H1 (cell line): ENCODE results near the gene SMARCC2. TPM values are rescaled to one million over a fixed set of nuclear protein-coding genes. Genes with fewer than 3 reads are reported as not detected.
A peak's percentile ranks its signal among the peaks of the same experiment; 100 is the strongest.

ENCODE experiments used
- CTCF ChIA-PET: fragments of 300-600 bp; sonication (Branson Sonifier 250); formaldehyde crosslinking; loops from one replicate; lab custom pipeline; 2021; ENCODE audit not compliant: partially characterized antibody; lab: Charles Lee
- POLR2A ChIA-PET: fragments of 300-600 bp; sonication (Branson Sonifier 250); formaldehyde crosslinking; loops from one replicate; lab custom pipeline; 2021; ENCODE audit warnings: inconsistent platforms; ENCODE audit not compliant: partially characterized antibody; lab: Charles Lee
- DNase-seq, 2 experiments: peaks; one replicate each; pipeline versions ENCODE4 v3.0.0 to v3.0.0-alpha.2; 2010 to 2022; ENCODE audit warnings: low spot score in 2 of 2, low read depth in 1 of 2, mixed read lengths in 1 of 2
- FAIRE-seq: peaks from 2 replicates; lab custom pipeline; 2011; peaks lifted over from hg19 to GRCh38; lab: Jason Lieb, UNC
- H2AFZ ChIP-seq: 2 replicates; pipeline ENCODE4 v1.8.1; 2012; ENCODE audit warnings: low read length, inconsistent platforms
- H2AK5ac ChIP-seq: 2 replicates; pipeline ENCODE4 v1.6.1; 2013; ENCODE audit warnings: low read depth, low read length
- H2BK120ac ChIP-seq: replicated peaks from 2 replicates; pipeline ENCODE3; 2013; ENCODE audit warnings: low read depth, low read length, inconsistent platforms
- H2BK12ac ChIP-seq: 2 replicates; pipeline ENCODE4 v1.6.1; 2013; ENCODE audit warnings: low read depth, low read length
- H2BK15ac ChIP-seq: 2 replicates; pipeline ENCODE4 v1.6.1; 2013; ENCODE audit warnings: low read length
- H2BK20ac ChIP-seq: 2 replicates; pipeline ENCODE4 v1.6.1; 2013; ENCODE audit warnings: low read length
- H2BK5ac ChIP-seq: 2 replicates; pipeline ENCODE4 v1.6.1; 2013; ENCODE audit warnings: low read depth, low read length
- H3K14ac ChIP-seq: 2 replicates; pipeline ENCODE4 v1.6.1; 2013; ENCODE audit warnings: inconsistent platforms; ENCODE audit not compliant: insufficient read length
- H3K18ac ChIP-seq: 2 replicates; pipeline ENCODE4 v1.6.1; 2013; ENCODE audit warnings: low read length; ENCODE audit errors: extremely low read depth
- H3K23ac ChIP-seq: 2 replicates; pipeline ENCODE4 v1.6.1; 2013; ENCODE audit warnings: inconsistent platforms; ENCODE audit not compliant: insufficient read length
- H3K23me2 ChIP-seq: 2 replicates; pipeline ENCODE4 v1.6.1; 2013; ENCODE audit warnings: low read depth, low read length
- H3K27ac ChIP-seq: 2 replicates; pipeline ENCODE4 v1.6.1; 2011; ENCODE audit warnings: low read depth, low read length, inconsistent platforms
- H3K27me3 ChIP-seq, 4 experiments: replicated peaks in 1 of 4; 1 replicate in 1 of 4; 2 replicates in 3 of 4; pipeline versions ENCODE4 v1.6.1 to v1.8.1; 2011 to 2013; ENCODE audit warnings: low read length in 3 of 4, mild to moderate bottlenecking in 3 of 4, inconsistent platforms in 2 of 4, mixed read lengths in 2 of 4, moderate library complexity in 1 of 4; ENCODE audit not compliant: control insufficient read depth in 3 of 4, insufficient read depth in 3 of 4; ENCODE audit errors: extremely low read depth in 1 of 4
- H3K36me3 ChIP-seq, 4 experiments: 2 replicates each; pipeline versions ENCODE4 v1.6.1 to v1.8.1; 2011 to 2013; ENCODE audit warnings: mild to moderate bottlenecking in 4 of 4, low read length in 3 of 4, moderate library complexity in 2 of 4, control low read depth in 1 of 4, inconsistent platforms in 1 of 4; ENCODE audit not compliant: insufficient read depth in 4 of 4, control insufficient read depth in 2 of 4
- H3K4ac ChIP-seq: replicated peaks from 2 replicates; pipeline ENCODE3; 2013; ENCODE audit warnings: low read length, low read depth, mixed read lengths, inconsistent platforms; ENCODE audit not compliant: insufficient read length
- H3K4me1 ChIP-seq, 4 experiments: replicated peaks in 1 of 4; 1 replicate in 1 of 4; 2 replicates in 3 of 4; pipeline versions ENCODE4 v1.6.1 to v1.8.1; 2011 to 2013; ENCODE audit warnings: low read length in 3 of 4, inconsistent platforms in 2 of 4, mixed read lengths in 1 of 4; ENCODE audit not compliant: insufficient read depth in 4 of 4, control insufficient read depth in 3 of 4
- H3K4me2 ChIP-seq, 2 experiments: 2 replicates each; pipeline versions ENCODE4 v1.6.1 to v1.8.1; 2011 to 2013; ENCODE audit warnings: low read depth in 2 of 2, low read length in 2 of 2, control low read depth in 1 of 2, inconsistent platforms in 1 of 2, mild to moderate bottlenecking in 1 of 2; ENCODE audit not compliant: insufficient read depth in 1 of 2
- H3K4me3 ChIP-seq, 4 experiments: fragments of 200-600, 300-600 bp in 1 of 4; sonication (generic), shearing (Covaris generic), sonication (Bioruptor Twin) in 1 of 4; 2 replicates each; pipeline versions ENCODE4 v1.5.1 to v1.8.1; 2011 to 2016; ENCODE audit warnings: low read length in 4 of 4, low read depth in 3 of 4, control low read depth in 2 of 4, inconsistent platforms in 2 of 4, mild to moderate bottlenecking in 2 of 4, mixed read lengths in 1 of 4, moderate library complexity in 1 of 4; ENCODE audit not compliant: insufficient read depth in 2 of 4; ENCODE audit errors: extremely low read depth in 1 of 4
- H3K56ac ChIP-seq: replicated peaks from 2 replicates; pipeline ENCODE3; 2013; ENCODE audit warnings: low read depth, mild to moderate bottlenecking, mixed read lengths, low read length, inconsistent platforms; ENCODE audit not compliant: insufficient read length
- H3K79me1 ChIP-seq: 2 replicates; pipeline ENCODE4 v1.6.1; 2013; ENCODE audit warnings: low read depth, low read length, control low read depth
- H3K79me2 ChIP-seq, 2 experiments: 2 replicates each; pipeline versions ENCODE4 v1.6.1 to v1.8.1; 2012 to 2013; ENCODE audit warnings: low read length in 2 of 2, mild to moderate bottlenecking in 2 of 2, inconsistent platforms in 1 of 2; ENCODE audit not compliant: insufficient read depth in 2 of 2, control insufficient read depth in 1 of 2
- H3K9ac ChIP-seq, 4 experiments: replicated peaks in 1 of 4; 1 replicate in 1 of 4; 2 replicates in 3 of 4; pipeline versions ENCODE4 v1.6.1 to v1.8.1; 2011 to 2013; ENCODE audit warnings: low read depth in 3 of 4, low read length in 3 of 4, control low read depth in 2 of 4, mild to moderate bottlenecking in 2 of 4, moderate library complexity in 2 of 4, inconsistent platforms in 1 of 4; ENCODE audit errors: extremely low read depth in 1 of 4
- H3K9me3 ChIP-seq, 2 experiments: 2 replicates each; pipeline versions ENCODE4 v1.6.1 to v1.8.1; 2012 to 2013; ENCODE audit warnings: mild to moderate bottlenecking in 2 of 2, moderate library complexity in 2 of 2, control low read depth in 1 of 2, inconsistent platforms in 1 of 2, low read depth in 1 of 2, low read length in 1 of 2, mixed read lengths in 1 of 2; ENCODE audit not compliant: insufficient read depth in 2 of 2
- H4K20me1 ChIP-seq, 2 experiments: replicated peaks in 1 of 2; 2 replicates each; pipeline versions ENCODE3 to v1.8.1; 2011 to 2013; ENCODE audit warnings: inconsistent platforms in 2 of 2, low read length in 2 of 2, mild to moderate bottlenecking in 1 of 2; ENCODE audit not compliant: insufficient read depth in 2 of 2, control insufficient read depth in 1 of 2
- H4K5ac ChIP-seq: 2 replicates; pipeline ENCODE4 v1.6.1; 2013; ENCODE audit warnings: low read length, low read depth, mixed read lengths, inconsistent platforms; ENCODE audit not compliant: insufficient read length
- H4K8ac ChIP-seq: 2 replicates; pipeline ENCODE4 v1.8.0; 2013; ENCODE audit warnings: mild to moderate bottlenecking, moderate library complexity, low read length, inconsistent platforms; ENCODE audit not compliant: insufficient read depth; ENCODE audit errors: extremely low read depth
- H4K91ac ChIP-seq: replicated peaks from 2 replicates; pipeline ENCODE3; 2013; ENCODE audit warnings: low read length, mixed read lengths, inconsistent platforms; ENCODE audit not compliant: insufficient read length
- CHD2 ChIP-seq: IDR thresholded peaks from 2 replicates; pipeline ENCODE4 v1.6.1; 2012; ENCODE audit warnings: low read length, improper control_type of control experiment
- EGR1 ChIP-seq: IDR thresholded peaks from 2 replicates; pipeline ENCODE4 v1.6.1; 2011; ENCODE audit warnings: low read depth, low read length, borderline replicate concordance
- SIN3A ChIP-seq, 2 experiments: IDR thresholded peaks in 1 of 2; conservative IDR thresholded peaks in 1 of 2; 2 replicates each; pipeline ENCODE4 v1.6.1; 2011 to 2012; ENCODE audit warnings: low read length in 2 of 2, improper control_type of control experiment in 1 of 2, low read depth in 1 of 2, mild to moderate bottlenecking in 1 of 2
- TAF7 ChIP-seq: optimal IDR thresholded peaks from 2 replicates; pipeline ENCODE3; 2011; ENCODE audit warnings: low read depth, mild to moderate bottlenecking, inconsistent platforms, low read length, moderate library complexity, borderline replicate concordance
- TEAD4 ChIP-seq: IDR thresholded peaks from 2 replicates; pipeline ENCODE4 v1.6.1; 2012; ENCODE audit warnings: low read depth, low read length, inconsistent platforms, mixed read lengths
- WGBS, 2 experiments: shearing (Covaris generic) in 1 of 2; methylation state at CpG; one replicate each; pipeline versions ENCODE4 v1.1.6 to v1.1.7; 2013 to 2015; ENCODE audit warnings: low lambda C conversion rate in 2 of 2, mixed read lengths in 2 of 2, inconsistent platforms in 1 of 2, low coverage in 1 of 2, missing lambda C conversion rate in 1 of 2; ENCODE audit not compliant: insufficient replicate concordance in 2 of 2, insufficient coverage in 1 of 2, insufficient read length in 1 of 2; ENCODE audit errors: extremely low coverage in 1 of 2, missing lambda C conversion rate in 1 of 2; 5-methylcytosine and 5-hydroxymethylcytosine counted together
- polyA plus RNA-seq, 7 experiments: library from polyadenylated mRNA; depleted of rRNA in 3 of 7; stranded (reverse) in 5 of 7; unstranded in 2 of 7; fragments of >200 nt in 5 of 7; fragments of 200-250 nt in 2 of 7; gene quantifications; 1 replicate in 5 of 7; 2 replicates in 1 of 7; 4 replicates in 1 of 7; pipeline versions ENCODE4 v1.2.1 to v1.2.3, GENCODE V29; 2011 to 2013; ENCODE audit warnings: missing spikeins in 2 of 7, mixed read lengths in 2 of 7
- total RNA-seq: library from RNA; stranded (reverse); fragmentation: NEBNext Ultra II Directional; extraction: Animal tissue kit (Norgen Biotek cat#: 25700); gene quantifications from 2 replicates; pipeline ENCODE4 v1.2.1, GENCODE V29; 2021

Gene SMARCC2
- total and polyA plus RNA-seq, 2 of the 8 experiments (the other 6 are each of a cell fraction or from before 2014, with no cell fraction given) = 33.9 to 78.5 TPM

DNA sequence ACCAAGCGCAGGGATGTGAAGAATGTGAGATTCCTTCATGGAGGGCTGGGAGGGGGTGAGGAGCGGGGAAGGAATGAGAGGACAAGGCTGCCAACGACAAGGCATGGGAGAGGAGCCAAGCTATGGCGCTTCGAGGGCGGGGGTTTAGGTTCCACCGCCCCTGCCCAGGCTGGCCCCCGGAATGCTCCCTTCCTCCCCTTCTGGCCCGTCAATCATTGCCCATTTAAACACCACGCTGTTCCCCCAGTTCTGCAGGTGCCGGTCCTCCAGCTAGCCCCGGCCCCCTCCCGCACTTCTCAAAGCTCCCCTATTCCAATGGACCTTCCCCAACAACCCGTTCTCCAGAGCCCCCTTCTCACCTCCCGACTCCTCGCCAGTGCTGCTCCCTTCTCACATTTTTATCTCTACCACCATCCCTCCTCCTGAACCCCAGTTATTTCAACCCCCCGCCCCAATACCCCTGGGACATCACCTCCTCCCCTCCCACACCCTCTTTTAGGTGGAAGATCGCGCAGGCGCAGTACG, 32.0 kb upstream of the SMARCC2 start:
- WGBS, 2 experiments = 2% methylated on average over 12 of the region's 21 CpGs; no CpG with 5 or more reads in 1 of the 2 experiments
- H3K9me3 ChIP-seq = no peaks in the 10 kb centered on the region
- no peak for FAIRE-seq
- peaks cover 0 to 28% of the 10 kb centered on the region in 2 experiments; a peak in 2 of 4 replicates for H3K79me2 ChIP-seq
- peaks cover 22% of the 10 kb centered on the region for H3K23me2 ChIP-seq
- H3K18ac ChIP-seq = peak overlapping the region; percentile 75
- peaks cover 0 to 4% of the 10 kb centered on the region in 2 experiments for H4K20me1 ChIP-seq
- H2BK20ac ChIP-seq = no peak overlapping the region
- TF ChIP-seq TEAD4 = peak; percentile 74; the same call in 1 of the 2 replicates
- no peak for TF ChIP-seq TAF7
- no peak for TF ChIP-seq EGR1
- no peak for TF ChIP-seq CHD2
- peak in 1 of 2 experiments; percentile 23; a peak in 1 of 4 replicates for TF ChIP-seq SIN3A (conservative IDR thresholded peaks at IDR 0.05 in 1 of 2, IDR thresholded peaks at IDR 0.05 in 1 of 2; ENCODE audit: low read depth in 1 of 2, low read length in 2 of 2)
- H3K27me3 ChIP-seq = no peaks in the 10 kb centered on the region
- H4K8ac ChIP-seq = no peak overlapping the region; the same call in none of the 2 replicates
- H3K4me3 ChIP-seq = peak overlapping the region; percentile 67 to 94 (median 86)
- H3K79me1 ChIP-seq = peaks cover 10% of the 10 kb centered on the region
- peak overlapping the region; percentile 85 to 100 for H3K4me2 ChIP-seq
- no peak overlapping the region for H3K14ac ChIP-seq
- peak in 1 of 2 experiments; percentile 65 for DNase-seq
- H3K23ac ChIP-seq = no peak overlapping the region
- no peak overlapping the region for H4K91ac ChIP-seq
- POLR2A ChIA-PET = interaction anchor here (0.6 to 9.8 kb wide), 38 partner anchors 8 to 504 kb away, joined by 3 to 203 read pairs (median 6); partner anchors contain the start of genes ANKRD52, CNPY2, COQ10A and ERBB3
- peak overlapping the region; percentile 49 for H3K56ac ChIP-seq
- H2AK5ac ChIP-seq = peak overlapping the region; percentile 85; the same call in 1 of the 2 replicates
- no peak overlapping the region for H2BK15ac ChIP-seq
- peak overlapping the region; percentile 66 to 94 (median 74) for H3K9ac ChIP-seq
- peaks cover 2 to 8% (median 5%) of the 10 kb centered on the region in 4 experiments; a peak in 4 of 8 replicates for H3K36me3 ChIP-seq
- H2AFZ ChIP-seq = no peak overlapping the region
- H4K5ac ChIP-seq = no peak overlapping the region
- peak overlapping the region; percentile 89 for H2BK5ac ChIP-seq
- peak overlapping the region; percentile 71; the same call in 1 of the 2 replicates for H2BK12ac ChIP-seq
- CTCF ChIA-PET = interaction anchor here (0.6 to 4.2 kb wide), 26 partner anchors 8 to 415 kb away, joined by 3 to 89 read pairs (median 8); partner anchors contain the start of genes ANKRD52, COQ10A, ERBB3 and MYL6
- H3K4ac ChIP-seq = no peak overlapping the region
- H3K27ac ChIP-seq = peak overlapping the region; percentile 86
- peaks cover 3 to 13% (median 6%) of the 10 kb centered on the region in 4 experiments; a peak in 6 of 7 replicates for H3K4me1 ChIP-seq
- H2BK120ac ChIP-seq = no peak overlapping the region
